SK-N-SH treated with all-trans-retinoic acid at 6 μM for 48 hours (cell line): ENCODE measurements around the gene TTBK2.

Experiments
- GLIS3 ChIP-seq: fragments of 250-450 bp; sonication (Bioruptor Pico); IDR thresholded peaks from 2 replicates; pipeline ENCODE4 v1.5.0; 2020; ENCODE audit warnings: mild to moderate bottlenecking, moderate library complexity
- OSR1 ChIP-seq: fragments of 250-450 bp; sonication (Bioruptor Pico); IDR thresholded peaks from 2 replicates; pipeline ENCODE4 v1.8.0; 2022; ENCODE audit warnings: moderate library complexity, mild to moderate bottlenecking, inconsistent platforms
- RARB ChIP-seq: fragments of 250-450 bp; sonication (Bioruptor Pico); IDR thresholded peaks from 2 replicates; pipeline ENCODE4 v1.8.0; 2021; ENCODE audit warnings: mild to moderate bottlenecking, moderate library complexity
- SNAI2 ChIP-seq: fragments of 250-450 bp; sonication (Bioruptor Pico); IDR thresholded peaks from 2 replicates; pipeline ENCODE4 v1.5.0; 2020; ENCODE audit warnings: mild to moderate bottlenecking, moderate library complexity
- ZC3H10 ChIP-seq: fragments of 250-450 bp; sonication (Bioruptor Pico); IDR thresholded peaks from 2 replicates; pipeline ENCODE4 v1.5.1; 2021; ENCODE audit warnings: mild to moderate bottlenecking, moderate library complexity
- ZFP3 ChIP-seq: fragments of 250-450 bp; sonication (Bioruptor Pico); IDR thresholded peaks from 2 replicates; pipeline ENCODE4 v1.5.0; 2020; ENCODE audit warnings: mild to moderate bottlenecking, moderate library complexity
- ZFP30 ChIP-seq: fragments of 450-650 bp; formaldehyde crosslinking; IDR thresholded peaks from 2 replicates; pipeline ENCODE4 v1.5.0; 2022; ENCODE audit warnings: mild to moderate bottlenecking, moderate library complexity
- ZNF565 ChIP-seq: fragments of 450-650 bp; formaldehyde crosslinking; conservative IDR thresholded peaks from 2 replicates; pipeline ENCODE4 v1.5.0; 2020; ENCODE audit warnings: low read depth, mild to moderate bottlenecking, moderate library complexity
- ZNF8 ChIP-seq: fragments of 450-650 bp; formaldehyde crosslinking; IDR thresholded peaks from 2 replicates; pipeline ENCODE4 v1.5.0; 2020; ENCODE audit warnings: mild to moderate bottlenecking, moderate library complexity
- TF ChIP-seq, protein P1 (sequence below): fragments of 250-450 bp; sonication (Bioruptor Pico); IDR thresholded peaks from 2 replicates; pipeline ENCODE4 v1.8.0; 2020; ENCODE audit warnings: mild to moderate bottlenecking, moderate library complexity, borderline replicate concordance
- TF ChIP-seq, protein P2 (sequence below): fragments of 250-450 bp; sonication (Bioruptor Pico); IDR thresholded peaks from 2 replicates; pipeline ENCODE4 v1.5.0; 2020; ENCODE audit warnings: mild to moderate bottlenecking, moderate library complexity

DNA sequence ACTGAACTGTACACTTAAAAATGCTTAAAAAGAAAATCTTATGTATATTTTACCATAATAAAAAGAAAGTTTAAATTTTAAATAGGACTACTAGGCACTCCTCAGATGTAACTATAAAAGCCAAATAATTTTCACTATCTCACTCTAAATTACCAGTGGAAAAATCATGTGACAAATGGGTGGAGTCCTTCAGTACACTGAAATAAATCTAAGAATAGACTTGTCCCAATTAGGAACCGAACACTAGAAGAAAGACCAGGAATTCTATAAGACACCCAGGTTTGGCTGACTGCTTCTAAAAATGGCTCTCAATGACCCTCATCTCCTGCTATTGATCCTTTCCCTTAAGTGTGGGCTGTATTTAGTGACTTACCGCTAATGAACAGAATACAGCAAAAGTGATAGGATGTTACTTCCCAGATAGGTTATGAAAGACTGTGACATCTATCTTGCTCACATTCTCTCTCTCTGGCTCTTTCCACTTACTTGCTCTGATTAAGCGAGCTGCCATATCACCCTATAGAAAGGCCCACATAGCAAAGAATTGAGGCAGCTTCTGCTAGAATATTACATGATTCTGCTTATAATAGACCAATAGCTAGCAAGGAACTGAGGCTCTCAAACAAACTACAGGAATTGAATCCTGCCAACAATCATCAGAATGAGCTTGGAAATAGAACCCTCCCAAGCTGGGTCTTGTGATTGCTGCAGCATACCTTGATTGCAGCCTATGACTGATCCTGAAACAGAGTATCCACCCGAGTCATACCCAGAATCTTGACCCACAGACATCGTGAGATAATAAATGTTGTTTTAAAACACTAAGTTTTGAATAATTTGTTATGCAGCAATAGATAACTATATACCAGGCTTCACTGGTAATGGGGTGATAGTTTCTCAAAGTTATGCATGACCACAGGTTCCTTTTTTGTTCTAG, 16.9 kb downstream of the TTBK2 start:
- TF ChIP-seq RARB (CRISPR knock-in tag) (no peak), SNAI2 (CRISPR knock-in tag) (no peak), OSR1 (CRISPR knock-in tag) (no peak), ZFP30 (no peak), ZFP3 (CRISPR knock-in tag) (no peak), ZC3H10 (CRISPR knock-in tag) (no peak), GLIS3 (no peak), ZNF565 (no peak), ZNF8 (CRISPR knock-in tag) (no peak)
- TF ChIP-seq, protein P1, sequence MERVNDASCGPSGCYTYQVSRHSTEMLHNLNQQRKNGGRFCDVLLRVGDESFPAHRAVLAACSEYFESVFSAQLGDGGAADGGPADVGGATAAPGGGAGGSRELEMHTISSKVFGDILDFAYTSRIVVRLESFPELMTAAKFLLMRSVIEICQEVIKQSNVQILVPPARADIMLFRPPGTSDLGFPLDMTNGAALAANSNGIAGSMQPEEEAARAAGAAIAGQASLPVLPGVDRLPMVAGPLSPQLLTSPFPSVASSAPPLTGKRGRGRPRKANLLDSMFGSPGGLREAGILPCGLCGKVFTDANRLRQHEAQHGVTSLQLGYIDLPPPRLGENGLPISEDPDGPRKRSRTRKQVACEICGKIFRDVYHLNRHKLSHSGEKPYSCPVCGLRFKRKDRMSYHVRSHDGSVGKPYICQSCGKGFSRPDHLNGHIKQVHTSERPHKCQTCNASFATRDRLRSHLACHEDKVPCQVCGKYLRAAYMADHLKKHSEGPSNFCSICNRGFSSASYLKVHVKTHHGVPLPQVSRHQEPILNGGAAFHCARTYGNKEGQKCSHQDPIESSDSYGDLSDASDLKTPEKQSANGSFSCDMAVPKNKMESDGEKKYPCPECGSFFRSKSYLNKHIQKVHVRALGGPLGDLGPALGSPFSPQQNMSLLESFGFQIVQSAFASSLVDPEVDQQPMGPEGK (CRISPR knock-in tag), result no peak
- TF ChIP-seq, protein P2, sequence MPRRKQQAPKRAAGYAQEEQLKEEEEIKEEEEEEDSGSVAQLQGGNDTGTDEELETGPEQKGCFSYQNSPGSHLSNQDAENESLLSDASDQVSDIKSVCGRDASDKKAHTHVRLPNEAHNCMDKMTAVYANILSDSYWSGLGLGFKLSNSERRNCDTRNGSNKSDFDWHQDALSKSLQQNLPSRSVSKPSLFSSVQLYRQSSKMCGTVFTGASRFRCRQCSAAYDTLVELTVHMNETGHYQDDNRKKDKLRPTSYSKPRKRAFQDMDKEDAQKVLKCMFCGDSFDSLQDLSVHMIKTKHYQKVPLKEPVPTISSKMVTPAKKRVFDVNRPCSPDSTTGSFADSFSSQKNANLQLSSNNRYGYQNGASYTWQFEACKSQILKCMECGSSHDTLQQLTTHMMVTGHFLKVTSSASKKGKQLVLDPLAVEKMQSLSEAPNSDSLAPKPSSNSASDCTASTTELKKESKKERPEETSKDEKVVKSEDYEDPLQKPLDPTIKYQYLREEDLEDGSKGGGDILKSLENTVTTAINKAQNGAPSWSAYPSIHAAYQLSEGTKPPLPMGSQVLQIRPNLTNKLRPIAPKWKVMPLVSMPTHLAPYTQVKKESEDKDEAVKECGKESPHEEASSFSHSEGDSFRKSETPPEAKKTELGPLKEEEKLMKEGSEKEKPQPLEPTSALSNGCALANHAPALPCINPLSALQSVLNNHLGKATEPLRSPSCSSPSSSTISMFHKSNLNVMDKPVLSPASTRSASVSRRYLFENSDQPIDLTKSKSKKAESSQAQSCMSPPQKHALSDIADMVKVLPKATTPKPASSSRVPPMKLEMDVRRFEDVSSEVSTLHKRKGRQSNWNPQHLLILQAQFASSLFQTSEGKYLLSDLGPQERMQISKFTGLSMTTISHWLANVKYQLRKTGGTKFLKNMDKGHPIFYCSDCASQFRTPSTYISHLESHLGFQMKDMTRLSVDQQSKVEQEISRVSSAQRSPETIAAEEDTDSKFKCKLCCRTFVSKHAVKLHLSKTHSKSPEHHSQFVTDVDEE, result no peak
